ENCODE results near the gene PRPH. TPM values are rescaled to one million over a fixed set of nuclear protein-coding genes. Genes with fewer than 3 reads are reported as not detected.
"Not testable (repeated sequence)": the region's sequence is repeated elsewhere in the genome, so short reads cannot be mapped to it uniquely, and the experiment has no call there.

The PRPH gene
- total and polyA plus RNA-seq, 4 experiments from 2014 or later, result 0.39 to 0.87 TPM; not detected in 2

DNA sequence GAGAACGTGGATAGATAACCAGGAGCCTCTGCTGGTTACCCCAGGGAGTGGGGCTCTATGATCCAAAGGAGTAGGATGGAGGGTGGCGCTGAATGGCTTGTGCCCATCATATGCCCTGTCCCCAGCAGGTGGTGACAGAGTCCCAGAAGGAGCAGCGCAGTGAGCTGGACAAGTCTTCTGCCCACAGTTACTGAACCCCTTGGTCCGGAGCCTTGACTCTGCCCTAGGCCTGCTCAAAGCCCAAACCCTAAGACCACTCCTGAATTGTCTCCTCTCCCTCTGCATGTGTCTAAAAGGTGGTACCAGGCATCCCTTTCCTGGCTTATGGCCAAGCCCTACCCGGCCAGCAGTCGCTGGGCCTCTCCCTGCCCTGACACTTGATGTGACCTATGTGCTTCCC, 3.2 kb downstream of the PRPH start:
- H3K4me1 ChIP-seq (ENCODE audit: insufficient read depth, low read length), result peaks cover 20% of the 10 kb centered on the region
- Mint-ChIP-seq H3K27ac (no peak overlapping the region), H3K36me3 (no peaks in the 10 kb centered on the region), H3K27me3 (peaks cover 39 to 51% of the 10 kb centered on the region in 2 donors), H3K9me3 (no peaks in the 10 kb centered on the region), H3K4me1 (peaks cover 10 to 33% (median 22%) of the 10 kb centered on the region in 4 donors), H3K4me3 (peak overlapping the region in 6 of 8 donors; percentile 20 to 67 (median 48))
- H3K27me3 ChIP-seq (ENCODE audit: insufficient read depth, low read length), result peaks cover 32% of the 10 kb centered on the region
- no peak overlapping the region for H3K4me3 ChIP-seq (ENCODE audit: low read length in 2 of 2)
- H3K27ac ChIP-seq (ENCODE audit: low read depth, low read length), result no peak overlapping the region
- POLR2A ChIA-PET (ENCODE audit: partially characterized antibody), result no interaction called here
- H3K36me3 ChIP-seq (ENCODE audit: insufficient read depth, low read length), result no peaks in the 10 kb centered on the region
- intact Hi-C loops (cut with micrococcal nuclease), result no loop called here
- CTCF ChIA-PET (ENCODE audit: partially characterized antibody), result interaction anchor here (1.4 kb wide), 1 partner anchor 9 kb away, joined by 6 read pairs; no protein-coding TSS in a partner anchor
- DNase-seq, result no peak
- no peaks in the 10 kb centered on the region for H3K9me3 ChIP-seq (ENCODE audit: control insufficient read depth in 1 of 2, low read length in 2 of 2)

DNA sequence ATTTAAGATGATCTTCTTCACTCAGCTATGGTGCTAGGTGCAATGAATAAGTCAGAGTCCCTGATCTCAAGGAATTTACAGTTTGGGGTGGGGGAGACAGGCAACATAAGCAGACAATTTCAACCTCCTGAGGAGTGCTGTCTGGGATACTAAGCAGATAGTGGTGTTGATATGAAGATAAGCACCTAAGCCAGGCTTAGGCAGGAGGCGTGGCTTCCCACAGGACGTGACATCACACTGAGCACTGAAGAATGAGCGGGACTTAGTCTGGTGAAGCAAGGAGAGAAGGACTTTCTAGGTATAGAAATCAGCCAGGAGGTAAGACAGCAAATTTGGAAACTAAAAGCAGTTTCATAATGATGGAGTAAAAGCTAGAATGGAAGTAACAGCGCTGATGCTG, 6.8 kb downstream of the PRPH start:
- H3K27ac ChIP-seq (ENCODE audit: low read depth, low read length), result no peak overlapping the region
- POLR2A ChIA-PET (ENCODE audit: partially characterized antibody), result no interaction called here
- Mint-ChIP-seq H3K27ac (no peak overlapping the region), H3K27me3 (peaks cover 33 to 46% of the 10 kb centered on the region in 2 donors), H3K4me1 (peaks cover 7 to 25% (median 16%) of the 10 kb centered on the region in 4 donors), H3K36me3 (no peaks in the 10 kb centered on the region), H3K4me3 (no peak overlapping the region), H3K9me3 (no peaks in the 10 kb centered on the region)
- peaks cover 12% of the 10 kb centered on the region for H3K4me1 ChIP-seq (ENCODE audit: insufficient read depth, low read length)
- peaks cover 13% of the 10 kb centered on the region for H3K27me3 ChIP-seq (ENCODE audit: insufficient read depth, low read length)
- H3K9me3 ChIP-seq (ENCODE audit: control insufficient read depth in 1 of 2, low read length in 2 of 2), result no peaks in the 10 kb centered on the region
- no peaks in the 10 kb centered on the region for H3K36me3 ChIP-seq (ENCODE audit: insufficient read depth, low read length)
- no peak for DNase-seq
- CTCF ChIA-PET (ENCODE audit: partially characterized antibody), result no interaction called here
- intact Hi-C loops (cut with micrococcal nuclease), result no loop called here
- H3K4me3 ChIP-seq (ENCODE audit: low read length in 2 of 2), result no peak overlapping the region

DNA sequence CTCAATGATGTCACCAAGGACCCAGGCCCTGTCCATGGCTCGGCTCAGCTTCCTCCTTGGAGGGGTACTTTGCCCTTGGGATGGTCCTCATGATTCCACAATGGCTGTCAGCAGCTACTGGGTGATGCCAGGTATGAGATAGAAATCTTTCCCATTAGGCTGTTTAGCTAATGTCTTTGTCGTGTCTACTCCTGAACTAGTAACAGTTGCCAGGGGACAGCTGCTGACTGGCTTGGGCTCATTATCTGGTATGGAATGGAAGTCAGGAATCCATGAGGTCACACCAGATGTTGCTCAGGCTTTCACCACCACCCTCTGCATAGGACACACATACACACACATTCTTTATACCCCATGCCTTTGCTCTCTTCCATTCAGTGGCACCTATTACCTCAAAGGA, 9.2 kb downstream of the PRPH start:
- Histone ChIP-seq H3K36me3 (ENCODE audit: insufficient read depth, low read length) (no peaks in the 10 kb centered on the region), H3K27ac (ENCODE audit: low read depth, low read length) (no peak overlapping the region), H3K4me1 (ENCODE audit: insufficient read depth, low read length) (no peaks in the 10 kb centered on the region), H3K9me3 (ENCODE audit: control insufficient read depth in 1 of 2, low read length in 2 of 2) (no peaks in the 10 kb centered on the region), H3K27me3 (ENCODE audit: insufficient read depth, low read length) (no peaks in the 10 kb centered on the region), H3K4me3 (ENCODE audit: low read length in 2 of 2) (no peak overlapping the region)
- no peak for DNase-seq
- intact Hi-C loops (cut with micrococcal nuclease), result no loop called here
- Mint-ChIP-seq H3K9me3 (no peaks in the 10 kb centered on the region), H3K27me3 (peaks cover 19 to 32% of the 10 kb centered on the region in 2 donors), H3K36me3 (no peaks in the 10 kb centered on the region), H3K4me3 (no peak overlapping the region), H3K4me1 (peaks cover 4 to 5% (median 4%) of the 10 kb centered on the region in 4 donors), H3K27ac (no peak overlapping the region)
- POLR2A ChIA-PET (ENCODE audit: partially characterized antibody), result no interaction called here
- CTCF ChIA-PET (ENCODE audit: partially characterized antibody), result interaction anchor here (2.0 to 2.9 kb wide), 2 partner anchors 10 to 15 kb away, joined by 8 to 11 read pairs; partner anchors contain the start of gene PRPH

DNA sequence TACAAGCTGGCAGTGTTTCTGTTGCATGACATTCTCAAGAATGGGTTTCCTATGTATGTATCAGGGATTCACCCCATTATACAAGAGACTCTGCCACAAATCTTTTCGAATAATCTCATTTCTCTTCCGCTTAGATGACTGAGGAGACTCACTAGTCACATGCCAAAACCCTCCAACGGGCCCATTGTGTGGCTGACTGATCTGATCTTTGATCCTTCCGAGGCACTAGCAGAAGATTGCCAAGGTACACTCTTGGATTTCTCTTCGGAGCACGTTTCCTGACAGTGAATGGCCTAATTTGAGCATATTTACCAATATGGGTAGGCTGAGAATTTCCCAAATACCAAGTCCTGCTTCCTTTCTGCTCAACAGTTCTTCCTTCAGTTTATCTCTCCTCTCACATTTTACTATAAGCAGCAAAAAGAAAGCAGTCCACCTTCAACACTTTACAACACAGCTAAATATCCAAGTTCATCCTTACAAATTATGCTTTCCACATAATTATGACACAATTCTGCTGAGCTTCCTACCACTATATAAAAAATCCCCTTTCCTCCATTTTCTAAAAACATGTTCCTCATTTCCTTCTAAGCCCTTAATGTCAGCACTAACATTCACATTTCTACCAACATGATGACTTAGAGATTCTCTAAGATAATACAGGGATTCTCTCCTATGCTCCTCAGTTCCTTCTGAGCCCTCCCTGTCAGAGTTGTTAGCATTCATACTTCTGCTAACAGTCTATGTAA, 11.0 kb downstream of the PRPH start:
- CTCF ChIA-PET (ENCODE audit: partially characterized antibody), result interaction anchor here (0.9 to 2.9 kb wide), 4 partner anchors 11 to 53 kb away, joined by 3 to 11 read pairs (median 3); partner anchors contain the start of genes PRPH and TROAP
- peaks cover 4 to 5% (median 4%) of the 10 kb centered on the region in 4 donors for H3K4me1 Mint-ChIP-seq
- no peaks in the 10 kb centered on the region for H3K9me3 ChIP-seq (ENCODE audit: control insufficient read depth in 1 of 2, low read length in 2 of 2)
- H3K27me3 Mint-ChIP-seq, result peaks cover 20 to 37% of the 10 kb centered on the region in 2 donors
- H3K27ac ChIP-seq (ENCODE audit: low read depth, low read length), result no peak overlapping the region
- no peaks in the 10 kb centered on the region for H3K9me3 Mint-ChIP-seq
- POLR2A ChIA-PET (ENCODE audit: partially characterized antibody), result no interaction called here
- H3K4me3 Mint-ChIP-seq, result no peak overlapping the region
- no peaks in the 10 kb centered on the region for H3K27me3 ChIP-seq (ENCODE audit: insufficient read depth, low read length)
- no peaks in the 10 kb centered on the region for H3K36me3 ChIP-seq (ENCODE audit: insufficient read depth, low read length)
- H3K27ac Mint-ChIP-seq, result no peak overlapping the region
- H3K36me3 Mint-ChIP-seq, result no peaks in the 10 kb centered on the region
- no peak for DNase-seq
- intact Hi-C loops (cut with micrococcal nuclease), result no loop called here
- no peaks in the 10 kb centered on the region for H3K4me1 ChIP-seq (ENCODE audit: insufficient read depth, low read length)
- no peak overlapping the region for H3K4me3 ChIP-seq (ENCODE audit: low read length in 2 of 2)

DNA sequence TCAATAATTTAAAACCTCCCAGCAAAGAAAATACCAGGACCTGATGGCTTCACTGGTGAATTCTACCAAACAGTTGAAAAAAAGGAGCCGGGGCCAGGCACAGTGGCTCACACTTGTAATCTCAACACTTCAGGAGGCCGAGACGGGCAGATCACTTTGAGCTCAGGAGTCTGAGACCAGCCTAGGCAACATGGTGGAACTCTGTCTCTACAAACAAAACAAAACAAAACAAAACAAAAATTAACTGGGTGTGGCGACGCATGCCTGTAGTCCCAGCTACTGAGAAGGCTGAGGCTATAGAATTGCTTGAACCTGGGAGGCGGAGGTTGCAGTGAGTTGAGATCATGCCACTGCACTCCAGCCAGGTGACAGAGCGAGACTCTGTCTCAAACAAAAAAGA, 14.4 kb downstream of the PRPH start:
- POLR2A ChIA-PET (ENCODE audit: partially characterized antibody), result no interaction called here
- no peak overlapping the region for H3K4me3 ChIP-seq (ENCODE audit: low read length in 2 of 2)
- no peak overlapping the region for H3K4me3 Mint-ChIP-seq
- H3K27ac Mint-ChIP-seq, result no peak overlapping the region
- H3K4me1 ChIP-seq (ENCODE audit: insufficient read depth, low read length), result no peaks in the 10 kb centered on the region
- no peaks in the 10 kb centered on the region for H3K27me3 ChIP-seq (ENCODE audit: insufficient read depth, low read length)
- H3K9me3 ChIP-seq (ENCODE audit: control insufficient read depth in 1 of 2, low read length in 2 of 2), result no peaks in the 10 kb centered on the region
- H3K36me3 ChIP-seq (ENCODE audit: insufficient read depth, low read length), result no peaks in the 10 kb centered on the region
- no peak overlapping the region for H3K27ac ChIP-seq (ENCODE audit: low read depth, low read length)
- H3K36me3 Mint-ChIP-seq, result no peaks in the 10 kb centered on the region
- no peak for DNase-seq
- no peaks in the 10 kb centered on the region for H3K4me1 Mint-ChIP-seq
- CTCF ChIA-PET (ENCODE audit: partially characterized antibody), result interaction anchor here (1.0 kb wide), 1 partner anchor 21 kb away, joined by 3 read pairs; no protein-coding TSS in a partner anchor
- intact Hi-C loops (cut with micrococcal nuclease), result no loop called here
- H3K27me3 Mint-ChIP-seq, result peaks cover 14 to 29% of the 10 kb centered on the region in 2 donors
- no peaks in the 10 kb centered on the region for H3K9me3 Mint-ChIP-seq

DNA sequence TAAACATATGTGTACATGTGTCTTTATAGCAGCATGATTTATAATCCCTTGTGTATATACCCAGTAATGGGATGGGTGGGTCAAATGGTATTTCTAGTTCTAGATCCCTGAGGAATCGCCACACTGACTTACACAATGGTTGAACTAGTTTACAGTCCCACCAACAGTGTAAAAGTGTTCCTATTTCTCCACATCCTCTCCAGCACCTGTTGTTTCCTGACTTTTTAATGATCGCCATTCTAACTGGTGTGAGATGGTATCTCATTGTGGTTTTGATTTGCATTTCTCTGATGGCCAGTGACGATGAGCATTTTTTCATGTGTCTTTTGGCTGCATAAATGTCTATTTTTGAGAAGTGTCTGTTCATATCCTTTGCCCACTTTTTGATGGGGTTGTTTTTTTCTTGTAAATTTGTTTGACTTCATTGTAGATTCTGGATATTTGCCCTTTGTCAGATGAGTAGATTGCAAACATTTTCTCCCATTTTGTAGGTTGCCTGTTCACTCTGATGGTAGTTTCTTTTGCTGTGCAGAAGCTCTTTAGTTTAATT, 15.6 kb downstream of the PRPH start:
- H3K27ac ChIP-seq (ENCODE audit: low read depth, low read length); H3K27ac Mint-ChIP-seq; H3K4me3 ChIP-seq (ENCODE audit: low read length in 2 of 2); H3K4me1 Mint-ChIP-seq; DNase-seq; H3K36me3 Mint-ChIP-seq; POLR2A ChIA-PET (ENCODE audit: partially characterized antibody); H3K9me3 ChIP-seq (ENCODE audit: control insufficient read depth in 1 of 2, low read length in 2 of 2); CTCF ChIA-PET (ENCODE audit: partially characterized antibody); H3K36me3 ChIP-seq (ENCODE audit: insufficient read depth, low read length); H3K4me3 Mint-ChIP-seq; intact Hi-C loops (cut with micrococcal nuclease); H3K27me3 ChIP-seq (ENCODE audit: insufficient read depth, low read length); H3K9me3 Mint-ChIP-seq; H3K4me1 ChIP-seq (ENCODE audit: insufficient read depth, low read length): not testable (repeated sequence)
- peaks cover 12 to 29% of the 10 kb centered on the region in 2 donors for H3K27me3 Mint-ChIP-seq

DNA sequence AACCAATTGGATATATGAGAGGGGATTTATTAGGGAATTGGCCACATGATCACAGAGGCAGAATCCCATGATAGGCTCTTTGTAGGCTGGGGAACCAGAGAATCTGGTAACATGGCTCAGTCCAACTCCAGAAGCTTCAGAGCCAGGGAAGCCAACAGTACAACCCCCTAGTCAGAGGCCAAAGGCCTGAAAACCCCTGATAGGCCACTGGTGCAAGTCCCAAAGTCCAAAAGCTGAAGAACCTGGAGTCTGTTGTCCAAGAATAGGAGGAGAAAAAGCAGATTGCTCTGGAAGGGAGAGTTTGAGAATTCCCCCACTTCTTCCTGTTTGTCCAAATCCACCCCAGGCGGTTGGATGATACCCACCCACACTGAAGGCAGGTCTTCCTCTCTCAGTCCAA, 19.9 kb downstream of the PRPH start:
- Histone ChIP-seq H3K27ac (ENCODE audit: low read depth, low read length) (no peak overlapping the region), H3K4me1 (ENCODE audit: insufficient read depth, low read length) (no peaks in the 10 kb centered on the region), H3K9me3 (ENCODE audit: control insufficient read depth in 1 of 2, low read length in 2 of 2) (no peaks in the 10 kb centered on the region), H3K27me3 (ENCODE audit: insufficient read depth, low read length) (no peaks in the 10 kb centered on the region), H3K4me3 (ENCODE audit: low read length in 2 of 2) (no peak overlapping the region), H3K36me3 (ENCODE audit: insufficient read depth, low read length) (no peaks in the 10 kb centered on the region)
- Mint-ChIP-seq H3K36me3 (no peaks in the 10 kb centered on the region), H3K27ac (peak overlapping the region in 1 of 7 donors; percentile 55), H3K4me3 (no peak overlapping the region), H3K4me1 (no peaks in the 10 kb centered on the region), H3K27me3 (peaks cover 6 to 13% of the 10 kb centered on the region in 2 donors), H3K9me3 (no peaks in the 10 kb centered on the region)
- ChIA-PET CTCF (ENCODE audit: partially characterized antibody) (no interaction called here), POLR2A (ENCODE audit: partially characterized antibody) (no interaction called here)
- intact Hi-C loops (cut with micrococcal nuclease), result no loop called here
- no peak for DNase-seq

Data from CD4-positive, alpha-beta memory T cell (primary cell).